ENCODE measurements around the gene ALS2.

GRCh38 chr2:201793631-201794030, 12.9 kb upstream of the ALS2 start:
- no peak for TF ChIP-seq CTCF (IDR thresholded peaks at IDR 0.05)
- no peak for TF ChIP-seq POLR2A (IDR thresholded peaks at IDR 0.05)
- no peak for TF ChIP-seq EP300 (IDR thresholded peaks at IDR 0.05)
- TF ChIP-seq POLR2AphosphoS5 (IDR thresholded peaks at IDR 0.05), result no peak

All from suprapubic skin (tissue), 4 donors.